Spleen (tissue), 11 donors: ENCODE results near the gene OSGEP. TPM values are rescaled to one million over a fixed set of nuclear protein-coding genes. Genes with fewer than 3 reads are reported as not detected.
A peak's percentile ranks its signal among the peaks of the same experiment; 100 is the strongest.

ENCODE experiments used
- DNase-seq: peaks from one replicate; pipeline ENCODE4 v3.0.0-alpha.2; 2020
- H3K27ac ChIP-seq, 8 donors: fragments of 200-600 bp; sonication (generic) in 7 of 8; 1 replicate in 4 of 8; 2 replicates in 4 of 8; pipeline versions ENCODE4 v1.5.0 to v1.8.0; 2016 to 2021; ENCODE audit warnings: inconsistent platforms in 4 of 8, mild to moderate bottlenecking in 4 of 8, moderate library complexity in 1 of 8
- H3K27me3 ChIP-seq, 7 donors: fragments of 200-600 bp; sonication (generic) in 6 of 7; replicated peaks in 1 of 7; 1 replicate in 4 of 7; 2 replicates in 3 of 7; pipeline versions ENCODE4 v1.5.0 to v1.8.0; 2016 to 2021; ENCODE audit warnings: inconsistent platforms in 3 of 7, mild to moderate bottlenecking in 1 of 7
- H3K36me3 ChIP-seq, 6 donors: fragments of 200-600 bp; sonication (generic) in 5 of 6; 1 replicate in 4 of 6; 2 replicates in 2 of 6; pipeline versions ENCODE4 v1.5.0 to v1.8.0; 2016 to 2021; ENCODE audit warnings: inconsistent platforms in 2 of 6
- H3K4me1 ChIP-seq, 6 donors: fragments of 200-600 bp; sonication (generic) in 5 of 6; 1 replicate in 3 of 6; 2 replicates in 3 of 6; pipeline versions ENCODE4 v1.5.0 to v1.8.0; 2016 to 2021; ENCODE audit warnings: inconsistent platforms in 3 of 6
- H3K4me3 ChIP-seq, 8 donors: fragments of 200-600 bp; sonication (generic) in 7 of 8; 1 replicate in 4 of 8; 2 replicates in 4 of 8; pipeline versions ENCODE4 v1.5.0 to v1.8.0; 2016 to 2021; ENCODE audit warnings: inconsistent platforms in 4 of 8, mild to moderate bottlenecking in 4 of 8, moderate library complexity in 2 of 8
- H3K9me3 ChIP-seq, 8 donors: fragments of 200-600 bp; sonication (generic) in 7 of 8; 1 replicate in 4 of 8; 2 replicates in 4 of 8; pipeline versions ENCODE4 v1.5.0 to v1.8.0; 2016 to 2021; ENCODE audit warnings: inconsistent platforms in 4 of 8
- CTCF ChIP-seq, 11 experiments: fragments of 200-600 bp in 7 of 11; fragments of 450-650 bp in 4 of 11; sonication (generic) in 4 of 11; IDR thresholded peaks in 8 of 11; conservative IDR thresholded peaks in 3 of 11; 1 replicate in 7 of 11; 2 replicates in 4 of 11; pipeline versions ENCODE4 v1.4.0 to v1.8.0; 2016 to 2021; ENCODE audit warnings: antibody characterized with exemption in 11 of 11, inconsistent platforms in 4 of 11, mild to moderate bottlenecking in 1 of 11
- POLR2A ChIP-seq, 3 donors: fragments of 450-650 bp; IDR thresholded peaks; one replicate each; pipeline ENCODE4 v1.5.1; 2017; ENCODE audit warnings: antibody characterized with exemption in 3 of 3, mild to moderate bottlenecking in 1 of 3
- POLR2AphosphoS5 ChIP-seq, 3 donors: sonication (generic); formaldehyde crosslinking; IDR thresholded peaks; one replicate each; pipeline ENCODE4 v1.5.1; 2017; ENCODE audit warnings: antibody characterized with exemption in 3 of 3
- WGBS, 5 donors: extraction: QIAGEN DNeasy Blood & Tissue Kit in 3 of 5; methylation state at CpG; one replicate each; pipeline versions ENCODE4 v1.1.5 to v1.1.7; 2013 to 2018; 5-methylcytosine and 5-hydroxymethylcytosine counted together
- intact Hi-C: fragments of 100-400 bp; cut with DNase I; formaldehyde crosslinking; loops from one replicate; pipeline ENCODE4 v1.15.0; 2023; ENCODE audit warnings: low total_unique reads
- polyA plus RNA-seq, 3 donors: library from polyadenylated mRNA; stranded (reverse); fragments of 200-250 nt; gene quantifications; one replicate each; pipeline ENCODE4 v1.2.1, GENCODE V29; 2013
- total RNA-seq, 7 donors: library from RNA; depleted of rRNA in 3 of 7; stranded (reverse); fragments of >200 nt in 3 of 7; fragmentation: NEBNext Ultra II Directional in 4 of 7; extraction: Animal tissue kit (Norgen Biotek cat#: 25700) in 4 of 7; gene quantifications; one replicate each; pipeline versions ENCODE4 v1.1.0 to v1.2.1, GENCODE V29; 2016 to 2021
- donor health status: healthy with polysubstance abuse.
- donor health status: DM: no; HTN: no; CAD: no; lungs with moderate emphysema.
- donor health status: DM: no; HTN: no; CAD: no.
- donor health status: Bipolar disorder and iron deficiency.
- donor health status: healthy.
- donor health status: DM: no; HTN: no; CAD: no.
- donor health status: DM: yes; HTN: yes; CAD: no.

OSGEP gene
- total and polyA plus RNA-seq, 10 donors = 48.6 to 110 (median 76.3) TPM

DNA sequence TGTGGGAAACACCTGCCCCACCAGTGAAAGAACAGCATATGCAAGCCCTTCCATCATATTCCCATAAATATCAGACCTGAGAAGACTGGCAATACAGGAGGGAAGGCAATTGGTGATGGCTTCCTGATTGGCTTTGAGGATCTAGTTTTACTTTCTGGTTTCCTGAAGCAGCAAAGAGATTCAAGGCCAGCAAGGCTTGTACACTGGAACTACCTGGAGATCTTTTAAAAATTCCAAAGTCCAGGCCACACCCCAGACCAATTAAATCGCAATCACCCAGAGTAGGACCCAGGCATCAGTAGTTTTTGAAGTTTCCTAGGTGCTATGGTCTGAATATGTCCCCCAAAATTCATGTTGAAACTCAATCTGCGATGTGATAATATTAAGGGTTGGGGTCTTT lies 38.4 kb downstream of the OSGEP start:
- TF ChIP-seq POLR2AphosphoS5 (IDR thresholded peaks at IDR 0.05) = no peak
- TF ChIP-seq CTCF (IDR thresholded peaks at IDR 0.05 in 8 of 11, conservative IDR thresholded peaks at IDR 0.05 in 3 of 11) = no peak
- TF ChIP-seq POLR2A (IDR thresholded peaks at IDR 0.05) = no peak
- H3K4me1 ChIP-seq = peaks cover 13 to 59% (median 34%) of the 10 kb centered on the region in 6 donors
- H3K27me3 ChIP-seq = no peaks in the 10 kb centered on the region
- H3K27ac ChIP-seq = peak overlapping the region in 5 of 8 donors; percentile 46 to 71 (median 59)
- no peak overlapping the region for H3K4me3 ChIP-seq
- WGBS, 5 donors = 84 to 97% (median 88%) methylated on average over 2 of the region's 2 CpGs
- DNase-seq = no peak
- intact Hi-C loops = loop anchor here (10.0 kb wide), 1 partner anchor 49 kb away; the partner anchor contains the start of genes PIP4P1 and PNP
- no peaks in the 10 kb centered on the region for H3K9me3 ChIP-seq
- no peaks in the 10 kb centered on the region for H3K36me3 ChIP-seq

- DNase-seq = no peak
- intact Hi-C loops = loop anchor here (10.0 kb wide), 1 partner anchor 49 kb away; the partner anchor contains the start of genes PIP4P1 and PNP
- no peak for TF ChIP-seq POLR2AphosphoS5 (IDR thresholded peaks at IDR 0.05)
- peak; percentile 32 to 78 (median 71) for TF ChIP-seq CTCF (IDR thresholded peaks at IDR 0.05 in 8 of 11, conservative IDR thresholded peaks at IDR 0.05 in 3 of 11)
- TF ChIP-seq POLR2A (IDR thresholded peaks at IDR 0.05) = no peak
- Histone ChIP-seq H3K36me3 (no peaks in the 10 kb centered on the region), H3K4me1 (peaks cover 13 to 64% (median 38%) of the 10 kb centered on the region in 6 donors), H3K9me3 (no peaks in the 10 kb centered on the region), H3K4me3 (no peak overlapping the region), H3K27ac (peak overlapping the region in 6 of 8 donors; percentile 2 to 71 (median 52)), H3K27me3 (no peaks in the 10 kb centered on the region)
- 13 to 23% (median 20%) methylated on average over 3 of the region's 3 CpGs for WGBS, 5 donors
These were observed 38.8 kb downstream of the OSGEP start for GRCh38 chr14:20415782-20416206.

GRCh38 chr14:20413744-20414082 lies 40.9 kb downstream of the OSGEP start:
- no peaks in the 10 kb centered on the region for H3K27me3 ChIP-seq
- peaks cover 13 to 62% (median 43%) of the 10 kb centered on the region in 6 donors for H3K4me1 ChIP-seq
- no peak for TF ChIP-seq POLR2AphosphoS5 (IDR thresholded peaks at IDR 0.05)
- H3K36me3 ChIP-seq = peaks cover 0 to under 1% (median 0%) of the 10 kb centered on the region in 6 donors
- 0 to 1% (median 0%) methylated on average over 9 of the region's 9 CpGs for WGBS, 5 donors
- H3K9me3 ChIP-seq = no peaks in the 10 kb centered on the region
- H3K4me3 ChIP-seq = peak overlapping the region; percentile 66 to 91 (median 76)
- peak overlapping the region; percentile 85 to 99 (median 96) for H3K27ac ChIP-seq
- intact Hi-C loops = loop anchor here (5.0 to 10.0 kb wide), 2 partner anchors 51 to 199 kb away; partner anchors contain the start of genes PIP4P1 and PNP
- DNase-seq = no peak

DNA sequence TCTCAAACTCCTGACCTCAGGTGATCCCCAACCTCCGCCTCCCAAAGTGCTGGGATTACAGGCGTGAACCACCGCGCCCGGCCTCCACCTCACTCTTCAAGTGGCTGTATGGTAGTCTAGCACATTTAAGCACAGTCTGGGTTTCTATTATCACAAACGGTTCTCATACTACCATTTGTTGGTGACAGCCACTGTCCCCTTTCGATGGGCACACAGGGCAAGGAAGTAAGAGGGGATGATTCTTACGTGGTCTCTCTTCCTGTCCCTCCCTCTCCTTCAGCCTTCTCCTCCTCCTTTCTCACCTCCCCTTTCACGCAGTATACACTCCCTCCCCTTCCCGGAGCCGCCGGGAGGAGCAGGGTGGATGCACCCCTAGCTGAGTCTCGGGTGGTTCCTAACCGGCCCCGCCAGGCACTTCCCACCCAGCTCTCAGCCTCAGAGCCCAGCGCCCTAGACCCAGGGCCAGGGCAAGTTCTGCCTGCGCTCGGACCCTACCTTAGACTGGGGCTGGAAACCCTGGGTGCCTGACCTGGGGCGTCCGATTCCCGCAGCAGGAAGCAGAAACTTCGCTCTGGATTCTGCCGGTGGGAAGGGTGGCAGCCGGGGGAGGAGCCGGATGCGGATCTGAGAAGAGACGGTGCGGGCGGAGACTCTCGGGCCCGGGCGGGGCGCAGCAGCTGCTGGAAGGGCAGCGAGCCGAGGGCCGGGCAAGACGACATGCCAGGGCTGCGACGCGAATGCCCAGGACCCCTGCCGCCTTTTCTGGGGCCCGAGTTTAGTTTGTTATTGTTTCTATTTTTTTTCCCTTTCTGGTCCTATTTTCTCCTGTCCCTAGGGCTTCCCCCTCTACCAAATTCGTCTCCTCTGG lies 41.5 kb downstream of the OSGEP start, which contains the start of gene TEP1:
TEP1 (minus strand) TSS at position 626 of the 868 bp plus-strand sequence. CDS start 5,062 bp downstream, outside the sequence.
- Histone ChIP-seq H3K27me3 (no peaks in the 10 kb centered on the region), H3K27ac (peak within 1 kb of the TSS; percentile 85 to 99 (median 96)), H3K9me3 (no peaks in the 10 kb centered on the region), H3K4me1 (peaks cover 13 to 62% (median 43%) of the 10 kb centered on the region in 6 donors), H3K4me3 (peak within 1 kb of the TSS; percentile 66 to 91 (median 76)), H3K36me3 (peaks cover 0 to 7% (median 5%) of the 10 kb centered on the region in 6 donors)
- intact Hi-C loops = loop anchor here (5.0 to 10.0 kb wide), 2 partner anchors 52 to 199 kb away; partner anchors contain the start of genes PIP4P1 and PNP
- DNase-seq = peak; percentile 96
- TF ChIP-seq POLR2A (IDR thresholded peaks at IDR 0.05) (peak in 1 of 3 donors; percentile 62), CTCF (IDR thresholded peaks at IDR 0.05 in 8 of 11, conservative IDR thresholded peaks at IDR 0.05 in 3 of 11) (no peak), POLR2AphosphoS5 (IDR thresholded peaks at IDR 0.05) (peak; percentile 84 to 93 (median 92))
- WGBS, 5 donors = 0 to 1% (median 0%) methylated on average over 34 to 43 of the region's 43 CpGs
